Hematopoietic multipotent progenitor cell treated with erythropoietin and hydrocortisone succinate and interleukin-3 and kit ligand, for 4 days (in vitro differentiated cells): ENCODE results near the gene SLC38A10.

ENCODE experiments used
- DNase-seq: peaks from one replicate; pipeline ENCODE4 v3.0.0-alpha.2; 2015

SLC38A10 gene

GRCh38 chr17:81251709-81252301 lies 43.3 kb downstream of the SLC38A10 start:
- DNase-seq = no peak

DNA sequence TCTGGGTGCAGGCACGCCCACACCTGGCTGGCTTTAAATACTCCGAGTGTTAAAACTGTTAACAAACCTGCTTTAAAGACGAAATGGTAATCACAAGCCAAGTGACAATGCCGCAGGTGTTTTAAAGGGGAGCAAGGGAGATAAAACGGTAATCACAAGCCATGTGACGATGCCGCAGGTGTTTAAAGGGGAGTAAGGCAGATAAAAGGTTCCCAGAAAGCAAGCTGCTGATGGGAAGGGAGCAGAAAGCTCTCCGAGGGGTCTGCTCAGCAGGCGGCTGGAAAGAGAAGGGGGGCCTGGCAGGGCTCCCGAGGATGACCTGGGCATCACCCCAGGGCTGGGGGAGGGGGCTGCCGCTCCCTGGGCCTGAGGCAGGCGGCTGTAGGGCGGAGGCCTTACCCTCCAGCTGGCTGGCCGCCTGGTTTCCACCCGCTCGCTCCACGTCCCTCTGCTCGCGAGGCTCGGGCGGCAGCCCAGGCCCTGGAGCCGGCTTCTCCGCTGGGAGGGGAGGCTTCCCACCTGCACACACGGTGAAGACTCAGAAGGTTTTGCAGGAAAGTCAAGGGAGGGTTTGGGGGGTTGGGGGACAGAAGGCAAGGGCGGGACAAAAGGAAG lies 43.9 kb downstream of the SLC38A10 start:
- DNase-seq = no peak

- DNase-seq = no peak
These were observed 44.6 kb downstream of the SLC38A10 start for GRCh38 chr17:81250286-81251093.

DNA sequence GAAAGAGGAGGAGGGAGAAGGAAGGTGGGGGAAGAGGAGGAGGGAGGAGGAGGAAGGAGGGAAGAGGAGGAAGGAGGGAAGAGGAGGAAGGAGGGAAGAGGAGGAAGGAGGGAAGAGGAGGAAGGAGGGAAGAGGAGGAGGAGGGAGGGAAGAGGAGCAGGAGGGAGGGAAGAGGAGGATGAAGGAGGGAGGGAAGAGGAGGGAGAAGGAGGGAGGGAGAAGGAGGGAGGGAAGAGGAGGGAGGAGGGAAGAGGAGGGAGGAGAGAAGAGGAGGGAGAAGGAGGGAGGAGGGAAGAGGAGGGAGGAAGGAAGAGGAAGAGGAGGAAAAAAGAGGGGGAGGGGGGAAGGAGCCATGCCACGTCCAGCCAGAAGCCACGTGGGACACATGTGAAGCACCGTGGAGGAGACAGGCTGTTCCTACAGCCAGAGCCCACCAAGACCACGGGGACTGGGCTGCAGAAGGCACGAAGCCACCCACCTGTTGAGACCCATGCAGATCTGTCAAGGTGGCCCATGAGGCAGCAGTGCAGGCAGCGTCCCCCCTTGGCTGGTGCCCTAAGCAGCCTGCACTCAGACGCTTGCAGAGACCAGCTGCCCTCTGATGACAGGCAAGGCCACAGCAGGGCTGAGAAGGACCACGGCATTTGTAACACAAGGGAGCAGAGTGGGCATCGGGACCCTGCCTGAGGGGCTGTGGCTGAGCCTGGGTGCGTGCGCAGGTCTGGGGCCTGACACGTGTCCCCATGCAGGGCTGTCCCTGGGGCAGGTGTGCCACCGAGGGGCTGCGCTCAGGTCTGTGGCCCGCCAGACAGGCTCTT lies 45.7 kb downstream of the SLC38A10 start:
- peak; percentile 42 for DNase-seq

GRCh38 chr17:81248649-81249048 lies 46.5 kb downstream of the SLC38A10 start:
- no peak for DNase-seq

DNA sequence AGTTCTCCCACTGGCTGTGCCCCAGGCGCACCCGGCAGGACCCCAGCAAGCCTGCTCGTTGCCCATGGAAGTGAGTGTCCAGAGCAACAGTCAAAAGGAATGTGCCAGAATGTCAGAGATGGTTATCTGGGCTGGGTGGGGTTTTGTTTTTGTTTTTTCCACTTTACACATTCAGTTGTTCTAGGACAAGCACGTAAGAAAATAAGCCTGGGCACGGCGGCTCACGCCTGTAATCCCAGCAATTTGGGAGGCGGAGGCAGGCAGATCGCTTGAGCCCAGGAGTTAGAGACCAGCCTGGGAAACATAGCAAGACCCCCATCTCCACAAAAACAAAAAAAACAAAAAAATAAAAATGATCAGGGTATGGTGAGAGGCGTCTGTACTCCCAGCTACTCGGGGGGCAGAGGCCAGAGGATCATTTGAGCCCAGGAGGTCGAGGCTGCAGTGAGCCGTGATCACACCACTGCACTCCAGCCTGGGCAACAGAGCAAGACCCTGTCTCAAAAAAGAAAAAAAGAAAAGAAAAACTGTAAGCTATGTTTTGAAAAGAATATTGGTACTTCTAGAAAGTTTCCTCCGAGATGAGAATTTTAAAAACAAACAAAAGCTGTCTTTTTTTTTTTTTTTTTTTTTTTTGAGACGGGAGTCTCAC lies 47.6 kb downstream of the SLC38A10 start:
- no peak for DNase-seq

DNA sequence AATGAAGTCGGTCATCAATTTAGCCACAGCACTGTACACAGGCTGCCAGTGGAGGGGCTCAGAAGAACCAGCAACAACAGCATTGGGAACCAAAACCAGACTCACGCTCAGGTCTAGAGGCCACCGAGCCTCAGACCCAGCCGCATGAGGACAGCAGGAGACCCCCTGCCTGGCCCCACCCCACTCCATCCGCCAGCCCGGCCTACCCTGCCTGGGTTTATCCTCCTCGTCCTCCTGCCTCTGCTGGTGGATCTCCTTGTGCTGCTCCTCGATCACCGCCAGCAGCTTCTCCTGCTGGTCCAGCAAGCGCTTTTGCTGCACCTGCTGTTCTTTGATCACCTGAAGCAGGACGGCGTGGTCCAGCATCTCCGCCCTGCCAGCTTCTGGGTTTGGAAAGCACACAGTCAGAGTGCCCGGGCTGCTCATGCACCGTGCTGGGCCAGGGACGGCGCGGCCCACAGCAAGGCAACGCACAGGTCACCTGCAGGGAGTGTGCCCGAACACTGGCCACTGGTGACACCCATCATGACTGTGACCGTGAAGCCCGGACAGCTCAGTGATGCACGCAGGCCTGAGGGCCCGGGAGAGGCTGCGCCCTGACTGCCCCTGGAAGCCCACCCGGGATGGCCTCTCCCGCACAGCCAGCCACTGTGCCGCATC lies 48.3 kb downstream of the SLC38A10 start:
- DNase-seq = no peak

GRCh38 chr17:81246343-81246670 lies 48.8 kb downstream of the SLC38A10 start:
- DNase-seq = no peak

DNA sequence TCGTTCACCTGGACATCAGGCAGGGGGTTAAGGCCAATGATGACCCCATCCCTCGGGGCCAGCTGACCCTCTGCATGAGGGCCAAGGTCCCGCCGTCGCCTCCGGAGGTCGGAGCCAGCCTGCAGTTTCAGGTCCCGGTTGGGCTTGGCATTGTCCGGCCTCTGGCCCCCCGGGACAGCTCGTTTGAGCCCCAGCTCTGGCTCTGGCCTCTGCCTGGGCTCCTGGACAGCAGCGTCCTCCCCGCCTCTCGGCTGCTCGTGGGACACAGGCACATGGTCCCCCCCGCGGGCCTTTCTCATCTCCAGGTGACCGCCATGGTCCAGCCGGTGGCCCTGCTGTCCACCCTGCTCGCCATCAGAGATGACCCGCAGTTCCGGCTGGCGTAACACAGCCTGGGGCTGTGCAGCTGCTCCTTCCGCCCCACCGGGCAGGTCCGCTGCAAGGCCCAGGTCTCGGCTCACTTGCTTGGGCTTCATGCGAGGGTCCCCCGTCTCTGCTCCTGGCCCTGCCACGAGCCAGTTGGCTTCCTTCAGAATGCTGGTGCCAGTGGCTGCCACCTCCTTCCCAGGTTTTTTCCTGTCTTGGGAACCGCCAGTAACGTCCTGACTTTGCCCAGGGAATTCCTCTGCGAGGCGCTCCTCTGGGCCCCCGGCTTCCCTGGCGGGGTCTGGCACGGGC lies 49.3 kb downstream of the SLC38A10 start:
- no peak for DNase-seq

DNA sequence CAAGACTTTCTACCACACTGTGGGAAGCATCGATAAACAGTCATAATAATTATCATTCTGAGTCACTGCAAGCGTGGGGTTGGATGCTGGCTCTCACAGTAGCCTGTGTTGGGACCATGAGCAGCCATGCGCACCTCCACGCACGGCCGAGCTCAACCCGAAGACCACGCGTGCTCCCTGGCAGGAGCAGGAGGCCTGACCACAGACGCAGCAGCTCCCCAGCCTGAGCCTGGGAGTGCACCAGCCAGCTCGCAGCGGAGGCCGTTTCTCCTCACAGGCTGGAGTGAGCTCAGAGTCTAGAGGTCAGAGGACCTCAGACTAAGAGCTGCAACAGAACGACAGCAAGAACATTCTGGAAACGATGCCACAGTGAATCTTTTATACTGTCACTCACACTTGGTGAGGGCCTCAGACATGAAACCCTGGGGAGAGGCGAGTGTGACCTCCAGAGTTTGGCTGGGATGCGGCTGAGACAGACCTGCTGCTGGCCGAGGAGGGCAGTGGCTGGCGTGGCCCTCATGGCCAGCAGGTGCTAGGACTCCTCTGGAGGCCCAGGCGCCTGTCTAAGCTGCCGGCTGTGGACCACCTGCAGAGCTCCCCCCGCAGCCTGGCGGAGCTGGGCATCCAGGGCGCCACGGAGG lies 50.0 kb downstream of the SLC38A10 start:
- no peak for DNase-seq

DNA sequence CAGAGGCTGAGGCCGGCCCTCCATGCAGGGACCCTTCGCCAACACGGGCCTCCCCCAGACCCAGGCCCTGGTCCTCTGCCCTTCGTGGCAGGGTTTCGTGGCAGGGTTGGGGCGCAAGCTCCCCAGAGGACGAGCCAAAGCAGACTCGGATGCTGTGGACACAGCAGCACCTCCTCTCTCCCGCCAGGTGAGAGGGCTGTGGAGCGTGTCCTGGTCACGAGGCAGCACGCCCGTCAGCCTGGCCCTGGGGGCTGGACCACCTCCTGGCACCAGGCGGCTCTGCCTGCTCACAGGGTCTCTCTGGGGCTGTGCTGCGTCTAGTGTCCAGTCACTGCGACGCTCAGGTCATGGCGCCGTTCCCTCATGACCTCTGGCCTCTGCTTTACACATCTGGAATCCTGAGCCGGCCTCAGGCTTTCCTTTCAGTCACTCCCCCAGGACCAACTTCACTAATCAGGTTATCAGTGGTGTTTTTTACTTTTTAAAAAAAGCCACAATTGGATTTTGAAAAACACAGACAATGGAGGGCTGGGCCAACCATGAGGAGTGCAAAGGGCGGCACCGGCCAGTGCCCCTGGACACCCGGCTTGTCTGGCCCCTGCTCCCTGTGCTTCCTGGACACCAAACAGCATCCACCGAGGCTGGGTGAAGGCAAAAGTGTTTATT lies 50.6 kb downstream of the SLC38A10 start:
- no peak for DNase-seq

DNA sequence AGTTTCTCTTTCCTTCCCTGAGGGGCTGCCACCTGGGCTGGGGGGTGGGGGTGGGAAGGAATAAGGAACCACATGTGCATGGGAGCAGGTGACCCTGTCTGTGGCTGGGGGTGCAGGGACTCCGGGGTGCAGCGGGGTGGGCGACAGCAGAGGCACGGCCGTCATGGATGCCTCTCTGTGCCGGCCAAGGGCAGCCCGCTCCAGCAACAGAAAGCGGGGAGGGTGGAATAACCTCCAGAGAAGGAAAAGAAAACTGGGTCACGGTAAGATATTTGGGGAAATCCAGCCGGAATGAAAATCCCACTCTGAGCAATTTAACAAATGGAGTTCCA lies 51.8 kb downstream of the SLC38A10 start:
- DNase-seq = no peak

DNA sequence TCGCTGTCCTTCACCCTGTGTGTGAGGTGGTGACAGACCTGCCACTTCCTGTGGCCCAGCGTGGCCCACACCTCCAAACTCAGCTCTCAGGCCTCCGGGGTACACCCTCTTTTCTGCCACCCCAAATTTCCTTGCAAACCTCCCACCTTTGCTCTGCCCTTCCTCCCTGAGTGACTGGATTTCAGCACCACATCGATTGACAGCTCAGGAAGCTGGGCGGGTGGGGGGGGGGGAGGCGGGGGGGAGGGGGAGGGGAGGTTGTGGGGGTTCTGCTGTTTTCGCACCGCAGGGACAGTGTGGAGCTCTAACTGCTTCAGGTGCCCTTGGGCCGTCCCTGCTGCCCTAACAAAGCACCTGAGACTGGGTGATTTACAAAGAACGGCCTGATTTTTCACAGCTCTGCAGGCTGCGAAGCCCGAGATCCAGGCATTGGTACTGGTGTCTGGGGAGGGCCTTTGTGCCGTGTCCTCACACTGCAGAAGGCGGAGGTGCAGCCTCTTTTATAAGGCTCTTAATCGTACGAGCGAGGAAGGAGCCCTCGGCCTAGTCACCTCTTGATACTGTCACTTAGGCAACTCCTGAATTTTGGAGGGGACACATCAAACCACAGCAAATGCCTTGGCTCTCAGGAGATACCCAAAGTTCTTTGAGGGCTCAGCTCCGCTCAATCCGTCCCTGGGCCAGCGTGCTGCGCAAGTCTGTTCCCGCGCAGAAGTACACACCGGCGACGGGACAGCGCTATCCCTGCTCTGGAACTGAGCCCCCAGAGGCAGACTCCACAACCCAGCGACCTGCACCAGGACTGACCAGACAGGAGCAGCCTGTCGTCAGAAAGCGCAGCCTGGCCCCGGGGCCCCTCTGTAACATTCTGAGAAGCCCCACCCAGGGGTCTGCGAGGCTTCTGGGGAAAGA lies 52.4 kb downstream of the SLC38A10 start:
- DNase-seq = no peak

DNA sequence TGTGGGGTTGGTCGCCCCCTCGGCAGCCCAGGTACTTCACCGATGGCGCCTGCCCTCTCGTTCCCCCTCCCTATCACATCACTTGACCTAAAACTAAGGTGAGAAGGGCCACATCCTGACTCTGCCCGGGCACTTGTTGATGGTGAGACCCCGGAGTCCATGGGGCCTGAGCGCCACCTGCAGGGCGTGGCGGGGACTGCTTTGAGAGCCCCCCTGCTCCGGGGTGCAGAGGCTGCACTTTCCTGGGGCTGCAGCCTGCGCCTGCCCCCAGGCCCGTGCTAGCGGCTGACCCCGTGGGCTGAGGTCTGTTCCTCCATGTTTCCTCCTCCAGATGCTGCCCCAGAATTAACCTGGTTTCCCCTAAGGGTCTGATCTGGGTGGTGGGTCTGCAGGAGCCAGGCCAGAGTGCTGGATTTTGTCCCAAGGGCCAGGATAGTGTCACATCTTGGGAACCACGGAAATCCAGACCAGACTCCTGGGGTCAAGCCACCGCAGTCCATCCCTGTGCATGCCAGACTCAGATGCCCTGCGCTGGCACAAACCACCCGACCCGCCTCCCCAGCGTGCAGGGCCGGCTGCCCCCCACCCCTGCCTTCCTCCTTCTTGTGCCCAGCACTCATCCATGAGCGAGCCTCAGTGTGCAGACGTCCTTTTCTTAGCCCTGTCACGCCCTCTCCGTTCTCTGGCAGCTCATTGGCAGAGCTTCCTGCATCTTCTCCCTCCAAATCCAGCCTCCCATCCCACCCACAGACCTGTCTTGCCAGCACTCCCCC lies 53.3 kb downstream of the SLC38A10 start:
- peak; percentile 84 for DNase-seq

DNA sequence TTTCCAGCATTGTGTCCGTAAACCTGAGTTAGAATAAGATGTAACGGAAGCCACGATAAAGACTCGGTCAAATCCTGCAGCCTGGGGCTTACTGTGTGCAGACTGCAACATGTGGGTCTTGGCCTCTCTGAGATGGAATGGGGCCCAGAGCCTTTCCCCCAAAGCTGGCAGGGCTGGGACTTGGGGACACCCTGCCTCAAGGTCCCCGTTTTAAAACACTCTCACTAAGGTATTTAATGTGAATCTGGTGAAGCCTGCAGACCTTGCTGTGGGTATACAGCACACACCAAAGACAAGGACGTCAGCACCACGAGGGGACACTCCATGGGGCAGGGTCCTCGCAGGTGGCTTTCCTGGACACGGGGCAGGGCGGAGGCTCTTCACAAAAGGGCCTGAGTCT lies 53.9 kb downstream of the SLC38A10 start:
- no peak for DNase-seq

DNA sequence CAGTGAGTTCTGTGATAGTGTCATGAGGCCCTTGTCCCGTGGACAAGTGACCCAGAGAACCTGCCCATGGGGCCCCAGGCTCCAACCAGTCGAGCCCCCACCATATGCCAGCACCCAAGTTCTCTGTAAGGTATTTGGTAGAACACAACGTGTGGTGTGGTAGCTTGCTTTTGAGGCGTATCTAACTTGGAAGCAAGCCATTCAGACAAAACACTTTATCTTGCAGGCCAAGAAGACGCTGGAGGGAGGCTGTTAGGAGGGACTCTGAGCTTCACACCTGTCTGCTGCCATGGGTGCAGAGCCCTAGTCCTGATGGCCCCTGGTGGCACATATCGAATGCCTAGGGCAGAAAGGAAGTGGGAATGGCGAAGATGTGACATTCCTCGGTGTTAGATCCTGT lies 54.3 kb downstream of the SLC38A10 start:
- peak; percentile 56 for DNase-seq

GRCh38 chr17:81239714-81240555 lies 55.2 kb downstream of the SLC38A10 start:
- DNase-seq = peak; percentile 65
